MM.1S (cell line): ENCODE measurements around the gene PGGHG.
"Not testable (repeated sequence)": the region's sequence is repeated elsewhere in the genome, so short reads cannot be mapped to it uniquely, and the experiment has no call there.

Source experiments
- EZH2 ChIP-seq: fragments of 300-600 bp; sonication (generic); optimal IDR thresholded peaks from 2 replicates; pipeline ENCODE3; 2017; ENCODE audit warnings: low read depth, mild to moderate bottlenecking, antibody characterized with exemption, low read length, mixed read lengths
- EZH2phosphoT487 ChIP-seq: fragments of 300-600 bp; sonication (generic); IDR thresholded peaks from 2 replicates; pipeline ENCODE4 v1.6.1; 2018; ENCODE audit warnings: antibody characterized with exemption, low read length
- TF ChIP-seq, protein P1 (sequence below): fragments of 300-600 bp; sonication (generic); IDR thresholded peaks from 2 replicates; pipeline ENCODE4 v1.5.1; 2016; ENCODE audit warnings: antibody characterized with exemption, low read length, mixed read lengths

DNA sequence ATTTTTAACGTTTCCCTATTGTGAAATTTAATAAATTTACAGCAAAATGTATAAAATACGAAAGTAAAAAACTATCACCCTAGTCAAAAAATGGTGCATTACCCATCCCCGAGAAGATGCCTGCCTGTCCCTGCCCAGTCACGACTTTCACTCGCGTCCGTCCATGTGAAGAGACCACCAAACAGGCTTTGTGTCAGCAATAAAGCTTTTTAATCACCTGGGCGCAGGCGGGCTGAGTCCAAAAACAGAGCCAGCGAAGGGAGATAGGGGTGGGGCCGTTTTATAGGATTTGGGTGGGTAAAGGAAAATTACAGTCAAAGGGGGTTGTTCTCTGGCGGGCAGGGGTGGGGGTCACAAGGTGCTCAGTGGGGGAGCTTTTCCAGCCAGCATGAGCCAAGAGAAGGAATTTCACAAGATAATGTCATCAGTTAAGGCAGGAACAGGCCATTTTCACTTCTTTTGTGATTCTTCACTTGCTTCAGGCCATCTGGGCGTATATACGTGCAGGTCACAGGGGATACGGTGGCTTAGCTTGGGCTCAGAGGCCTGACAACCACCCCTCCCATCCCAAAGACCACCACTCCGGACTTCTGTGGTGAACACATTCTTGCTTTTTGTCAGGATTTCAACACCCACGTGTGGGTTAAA is 44.8 kb downstream of the PGGHG start:
- TF ChIP-seq, protein P1, sequence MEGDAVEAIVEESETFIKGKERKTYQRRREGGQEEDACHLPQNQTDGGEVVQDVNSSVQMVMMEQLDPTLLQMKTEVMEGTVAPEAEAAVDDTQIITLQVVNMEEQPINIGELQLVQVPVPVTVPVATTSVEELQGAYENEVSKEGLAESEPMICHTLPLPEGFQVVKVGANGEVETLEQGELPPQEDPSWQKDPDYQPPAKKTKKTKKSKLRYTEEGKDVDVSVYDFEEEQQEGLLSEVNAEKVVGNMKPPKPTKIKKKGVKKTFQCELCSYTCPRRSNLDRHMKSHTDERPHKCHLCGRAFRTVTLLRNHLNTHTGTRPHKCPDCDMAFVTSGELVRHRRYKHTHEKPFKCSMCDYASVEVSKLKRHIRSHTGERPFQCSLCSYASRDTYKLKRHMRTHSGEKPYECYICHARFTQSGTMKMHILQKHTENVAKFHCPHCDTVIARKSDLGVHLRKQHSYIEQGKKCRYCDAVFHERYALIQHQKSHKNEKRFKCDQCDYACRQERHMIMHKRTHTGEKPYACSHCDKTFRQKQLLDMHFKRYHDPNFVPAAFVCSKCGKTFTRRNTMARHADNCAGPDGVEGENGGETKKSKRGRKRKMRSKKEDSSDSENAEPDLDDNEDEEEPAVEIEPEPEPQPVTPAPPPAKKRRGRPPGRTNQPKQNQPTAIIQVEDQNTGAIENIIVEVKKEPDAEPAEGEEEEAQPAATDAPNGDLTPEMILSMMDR, result not testable (repeated sequence)
- not testable (repeated sequence) for TF ChIP-seq EZH2, EZH2phosphoT487
